Liver (tissue), 3 donors: ENCODE results near the gene SSR3.

Experiments used
- CTCF ChIP-seq: fragments of 150-350 bp; IDR thresholded peaks from 2 replicates; pipeline ENCODE4 v1.5.1; 2017; ENCODE audit warnings: improper control_type of control experiment, low read depth, low read length; ENCODE audit not compliant: missing input control
- FOXA2 ChIP-seq: IDR thresholded peaks from 2 replicates; pipeline ENCODE4 v1.6.1; 2016; ENCODE audit warnings: antibody characterized with exemption
- MAX ChIP-seq: IDR thresholded peaks from 2 replicates; pipeline ENCODE4 v1.6.1; 2016; ENCODE audit warnings: antibody characterized with exemption
- RAD21 ChIP-seq, 2 donors: IDR thresholded peaks; 2 replicates each; pipeline ENCODE4 v1.6.1; 2016; ENCODE audit warnings: antibody characterized with exemption in 2 of 2, mild to moderate bottlenecking in 2 of 2
- SP1 ChIP-seq: IDR thresholded peaks from 2 replicates; pipeline ENCODE4 v1.6.1; 2018; ENCODE audit warnings: antibody characterized with exemption, mild to moderate bottlenecking
- TF ChIP-seq, protein P1 (sequence below): IDR thresholded peaks from 2 replicates; pipeline ENCODE4 v1.6.1; 2016; ENCODE audit warnings: antibody characterized with exemption
- TF ChIP-seq, protein P2 (sequence below): IDR thresholded peaks from 2 replicates; pipeline ENCODE4 v1.6.1; 2016; ENCODE audit warnings: antibody characterized with exemption, mild to moderate bottlenecking
- donor health status: healthy.
- donor health status: healthy.

DNA sequence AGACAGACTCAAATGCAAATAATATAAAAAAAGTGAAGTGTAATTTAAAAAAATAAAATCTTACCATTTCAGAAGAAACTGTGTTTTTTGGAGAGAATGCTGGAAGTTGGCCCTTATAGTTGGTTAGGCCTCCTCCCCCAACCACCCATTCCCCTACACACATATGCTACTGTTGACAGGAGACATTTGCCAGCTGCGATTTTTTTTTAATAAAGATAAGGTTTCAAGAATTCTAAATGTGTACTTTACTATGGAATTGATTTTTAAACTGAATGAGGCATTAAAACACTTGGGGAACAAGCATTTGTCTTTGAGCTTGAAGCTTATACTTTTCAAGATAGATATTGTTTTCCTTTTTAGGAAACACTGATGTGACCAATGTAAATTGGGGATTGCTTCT lies 4.4 kb upstream of the SSR3 start:
- TF ChIP-seq CTCF (no peak), SP1 (no peak), MAX (no peak), FOXA2 (no peak), RAD21 (IDR thresholded peaks at IDR 0.05) (no peak)
- TF ChIP-seq, protein P1, sequence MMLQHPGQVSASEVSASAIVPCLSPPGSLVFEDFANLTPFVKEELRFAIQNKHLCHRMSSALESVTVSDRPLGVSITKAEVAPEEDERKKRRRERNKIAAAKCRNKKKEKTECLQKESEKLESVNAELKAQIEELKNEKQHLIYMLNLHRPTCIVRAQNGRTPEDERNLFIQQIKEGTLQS: no peak
- TF ChIP-seq, protein P2, sequence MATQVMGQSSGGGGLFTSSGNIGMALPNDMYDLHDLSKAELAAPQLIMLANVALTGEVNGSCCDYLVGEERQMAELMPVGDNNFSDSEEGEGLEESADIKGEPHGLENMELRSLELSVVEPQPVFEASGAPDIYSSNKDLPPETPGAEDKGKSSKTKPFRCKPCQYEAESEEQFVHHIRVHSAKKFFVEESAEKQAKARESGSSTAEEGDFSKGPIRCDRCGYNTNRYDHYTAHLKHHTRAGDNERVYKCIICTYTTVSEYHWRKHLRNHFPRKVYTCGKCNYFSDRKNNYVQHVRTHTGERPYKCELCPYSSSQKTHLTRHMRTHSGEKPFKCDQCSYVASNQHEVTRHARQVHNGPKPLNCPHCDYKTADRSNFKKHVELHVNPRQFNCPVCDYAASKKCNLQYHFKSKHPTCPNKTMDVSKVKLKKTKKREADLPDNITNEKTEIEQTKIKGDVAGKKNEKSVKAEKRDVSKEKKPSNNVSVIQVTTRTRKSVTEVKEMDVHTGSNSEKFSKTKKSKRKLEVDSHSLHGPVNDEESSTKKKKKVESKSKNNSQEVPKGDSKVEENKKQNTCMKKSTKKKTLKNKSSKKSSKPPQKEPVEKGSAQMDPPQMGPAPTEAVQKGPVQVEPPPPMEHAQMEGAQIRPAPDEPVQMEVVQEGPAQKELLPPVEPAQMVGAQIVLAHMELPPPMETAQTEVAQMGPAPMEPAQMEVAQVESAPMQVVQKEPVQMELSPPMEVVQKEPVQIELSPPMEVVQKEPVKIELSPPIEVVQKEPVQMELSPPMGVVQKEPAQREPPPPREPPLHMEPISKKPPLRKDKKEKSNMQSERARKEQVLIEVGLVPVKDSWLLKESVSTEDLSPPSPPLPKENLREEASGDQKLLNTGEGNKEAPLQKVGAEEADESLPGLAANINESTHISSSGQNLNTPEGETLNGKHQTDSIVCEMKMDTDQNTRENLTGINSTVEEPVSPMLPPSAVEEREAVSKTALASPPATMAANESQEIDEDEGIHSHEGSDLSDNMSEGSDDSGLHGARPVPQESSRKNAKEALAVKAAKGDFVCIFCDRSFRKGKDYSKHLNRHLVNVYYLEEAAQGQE: no peak
